Suprapubic skin (tissue), 4 donors: Measurements from ENCODE around the gene NRXN3.

Source experiments
- CTCF ChIP-seq, 2 donors: fragments of 200-600 bp in 1 of 2; fragments of 450-650 bp in 1 of 2; sonication (generic) in 1 of 2; IDR thresholded peaks; one replicate each; pipeline ENCODE4 v1.5.1; 2016 to 2019; ENCODE audit warnings: antibody characterized with exemption in 2 of 2, mild to moderate bottlenecking in 1 of 2, moderate library complexity in 1 of 2
- POLR2A ChIP-seq, 2 donors: fragments of 450-650 bp; IDR thresholded peaks; one replicate each; pipeline ENCODE4 v1.6.1; 2017; ENCODE audit warnings: antibody characterized with exemption in 2 of 2, mild to moderate bottlenecking in 2 of 2, moderate library complexity in 2 of 2
- POLR2AphosphoS5 ChIP-seq, 3 donors: sonication (generic); formaldehyde crosslinking; IDR thresholded peaks; one replicate each; pipeline ENCODE4 v1.6.1; 2017; ENCODE audit warnings: antibody characterized with exemption in 3 of 3

GRCh38 chr14:79915406-79915805 is 1745.2 kb downstream of the NRXN3 start:
- TF ChIP-seq CTCF (IDR thresholded peaks at IDR 0.05) = no peak
- no peak for TF ChIP-seq POLR2A (IDR thresholded peaks at IDR 0.05)
- no peak for TF ChIP-seq POLR2AphosphoS5 (IDR thresholded peaks at IDR 0.05)
